Vein endothelial cell (primary cell): ENCODE measurements around the gene OR4A16. TPM values are rescaled to one million over a fixed set of nuclear protein-coding genes. Genes with fewer than 3 reads are reported as not detected.

Source experiments
- total RNA-seq: library from RNA; depleted of rRNA; stranded (reverse); fragments of >200 nt; gene quantifications from 2 replicates; pipeline ENCODE4 v1.2.3, GENCODE V29; 2012

Gene OR4A16, protein sequence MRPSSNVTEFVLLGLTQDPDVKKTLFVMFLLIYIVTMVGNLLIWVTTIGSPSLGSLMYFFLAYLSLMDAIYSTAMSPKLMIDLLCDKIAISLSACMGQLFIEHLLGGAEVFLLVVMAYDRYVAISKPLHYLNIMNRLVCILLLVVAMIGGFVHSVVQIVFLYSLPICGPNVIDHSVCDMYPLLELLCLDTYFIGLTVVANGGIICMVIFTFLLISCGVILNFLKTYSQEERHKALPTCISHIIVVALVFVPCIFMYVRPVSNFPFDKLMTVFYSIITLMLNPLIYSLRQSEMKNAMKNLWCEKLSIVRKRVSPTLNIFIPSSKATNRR
- not detected in 2 replicates for total RNA-seq

DNA sequence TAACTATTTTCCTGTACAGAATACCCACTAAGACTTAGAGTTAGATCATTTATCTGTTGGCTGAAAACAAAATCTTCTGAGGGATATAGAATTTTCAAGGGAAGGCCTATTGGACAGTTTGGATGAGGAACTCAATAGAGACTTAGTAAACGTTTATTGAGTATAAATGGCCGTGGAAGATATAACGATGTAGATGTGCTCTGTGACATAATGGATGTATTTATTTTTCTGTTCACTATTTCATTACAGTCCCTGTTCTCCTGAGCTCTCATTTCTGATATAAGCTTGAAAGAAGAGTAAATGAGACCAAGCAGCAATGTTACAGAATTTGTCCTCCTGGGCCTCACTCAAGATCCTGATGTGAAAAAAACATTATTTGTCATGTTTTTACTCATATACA, at the start of gene OR4A16:
TSS of gene OR4A16 (plus strand) at position 301 of the 400 bp plus-strand sequence. CDS start at position 301, 0 bp downstream.

DNA sequence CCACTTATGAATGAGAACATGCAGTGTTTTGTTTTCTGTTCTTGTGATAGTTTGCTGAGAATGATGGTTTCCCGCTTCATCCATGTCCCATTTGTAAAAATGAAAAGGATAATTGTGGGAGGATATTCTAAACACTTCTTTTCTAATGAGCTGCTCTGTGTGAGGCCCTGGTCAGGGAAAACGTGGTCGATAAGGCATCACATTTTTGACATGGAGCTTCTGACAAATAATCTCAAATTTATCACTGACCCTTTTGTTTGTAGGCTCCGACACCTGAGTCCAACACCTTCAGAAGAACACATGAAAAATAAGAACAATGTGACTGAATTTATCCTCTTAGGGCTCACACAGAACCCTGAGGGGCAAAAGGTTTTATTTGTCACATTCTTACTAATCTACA, 24.7 kb downstream of the OR4A16 start, which contains the start of gene OR4A15:
TSS of gene OR4A15 (plus strand) at position 301 of the 400 bp plus-strand sequence. CDS start at position 301, 0 bp downstream.

Other genes with a start within 250 kb of the OR4A16 start
- not detected in 2 replicates for gene TRIM48, start 81.0 kb upstream of the OR4A16 start, total RNA-seq
- gene OR4A15, start 24.8 kb downstream of the OR4A16 start, total RNA-seq = not detected in 2 replicates
- gene OR4C15, start 211.3 kb downstream of the OR4A16 start, total RNA-seq = not detected in 2 replicates
- not detected in 2 replicates for gene OR4C16, start 228.9 kb downstream of the OR4A16 start, total RNA-seq